CD4-positive, alpha-beta T cell treated with Interleukin-15 for 4 hours (primary cell): ENCODE results near the gene NXT1.
"Not testable (repeated sequence)": the region's sequence is repeated elsewhere in the genome, so short reads cannot be mapped to it uniquely, and the experiment has no call there.

ENCODE experiments used
- DNase-seq: peaks from one replicate; pipeline ENCODE4 v3.0.0-alpha.2; 2020; ENCODE audit warnings: low spot score

The NXT1 gene

DNA sequence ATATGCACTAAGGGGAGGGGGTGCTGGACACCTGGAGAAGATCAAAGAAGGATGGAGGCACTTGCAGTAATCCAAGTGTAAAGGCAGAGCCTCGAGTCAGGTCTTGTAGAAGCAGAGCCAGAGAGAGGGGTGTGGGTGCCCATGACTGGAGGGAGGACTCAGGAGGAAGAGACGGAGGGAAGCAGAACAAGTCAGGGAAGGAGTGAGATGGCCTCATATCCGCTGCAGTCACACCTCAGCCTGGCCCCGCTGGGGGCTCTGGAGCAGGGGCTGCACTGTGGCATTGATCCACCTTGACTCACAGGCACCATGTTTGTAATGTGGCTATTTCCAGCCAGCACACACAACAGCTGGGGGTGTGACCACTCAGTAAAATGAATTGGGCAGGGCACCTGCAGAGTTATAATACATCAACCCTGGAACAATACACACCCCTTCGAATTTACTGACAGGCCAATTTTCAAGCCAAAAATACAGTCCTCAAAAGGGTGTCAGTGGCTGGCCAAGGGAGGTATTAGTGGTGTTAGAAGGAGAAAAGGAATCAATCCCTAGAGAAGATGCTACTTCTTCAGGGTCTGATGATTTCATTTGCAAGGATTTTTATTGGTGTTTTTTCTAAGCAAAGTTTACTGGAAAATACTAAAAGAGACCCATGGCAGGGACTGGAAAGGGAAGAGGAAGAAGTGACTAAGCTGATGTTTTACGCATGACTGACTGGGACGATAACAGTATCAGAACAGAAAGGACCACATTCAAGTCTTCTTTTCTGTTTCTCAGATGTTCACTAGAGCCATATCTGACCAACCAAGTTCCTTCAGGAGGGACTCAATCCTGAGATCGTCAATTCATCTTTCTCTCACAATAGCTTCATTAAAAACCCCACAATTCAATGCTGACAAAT, 18.9 kb upstream of the NXT1 start:
- DNase-seq = no peak

DNA sequence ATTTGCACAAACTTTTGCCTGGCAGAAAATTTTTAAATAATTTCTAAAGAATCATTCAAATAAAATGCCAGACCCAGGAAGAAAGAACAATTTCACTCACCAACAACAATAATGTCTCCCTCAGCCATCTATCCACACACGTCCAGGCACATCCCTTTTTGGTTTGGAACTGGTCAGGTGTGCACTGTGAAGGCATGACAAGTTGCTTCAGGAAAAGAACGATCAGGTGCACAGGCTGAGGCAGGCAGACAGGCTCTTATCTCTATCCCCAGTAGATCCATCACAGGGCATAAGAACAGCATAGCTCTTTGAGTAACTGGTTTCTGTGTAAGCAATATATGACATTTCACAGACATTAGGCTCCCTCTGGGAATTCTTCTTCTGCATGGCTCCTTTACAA, 18.1 kb upstream of the NXT1 start:
- DNase-seq = no peak

DNA sequence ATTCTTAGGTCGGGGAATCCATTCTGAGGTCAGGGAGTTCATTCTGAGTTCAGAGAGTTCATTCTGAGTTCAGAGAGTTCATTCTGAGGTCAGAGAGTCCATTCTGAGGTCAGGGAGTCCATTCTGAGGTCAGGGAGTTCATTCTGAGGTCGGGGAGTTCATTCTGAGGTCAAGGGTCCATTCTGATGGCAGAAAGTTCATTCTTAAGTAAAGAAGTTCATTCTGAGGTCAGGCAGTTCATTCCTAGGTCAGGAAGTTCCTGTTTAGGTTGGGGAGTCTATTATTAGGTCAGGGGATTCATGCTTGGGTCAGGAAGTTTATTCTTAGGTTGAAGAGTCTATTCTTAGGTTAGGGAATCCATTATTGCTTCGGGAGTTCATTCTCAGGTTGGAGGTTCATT, 16.5 kb upstream of the NXT1 start:
- no peak for DNase-seq

DNA sequence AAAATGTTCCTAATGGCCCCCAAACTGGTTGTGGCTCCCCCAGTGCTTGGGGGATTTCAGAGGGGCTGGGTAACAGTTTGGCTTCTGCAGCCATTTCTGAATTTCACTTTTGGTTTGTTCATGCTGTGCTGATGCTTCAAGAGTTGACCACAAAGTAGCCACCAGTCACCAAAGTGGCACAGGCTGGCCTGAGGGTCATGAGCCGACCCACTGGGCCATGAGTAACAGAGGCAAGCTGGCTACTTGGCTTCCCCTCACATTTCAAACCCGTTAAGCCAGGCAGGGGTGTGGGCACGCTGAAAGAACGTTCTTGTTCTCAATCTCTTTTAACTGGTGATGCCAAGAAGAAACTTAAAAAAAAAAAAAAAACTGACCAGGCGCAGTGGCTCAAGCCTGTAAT, 15.1 kb upstream of the NXT1 start:
- no peak for DNase-seq

DNA sequence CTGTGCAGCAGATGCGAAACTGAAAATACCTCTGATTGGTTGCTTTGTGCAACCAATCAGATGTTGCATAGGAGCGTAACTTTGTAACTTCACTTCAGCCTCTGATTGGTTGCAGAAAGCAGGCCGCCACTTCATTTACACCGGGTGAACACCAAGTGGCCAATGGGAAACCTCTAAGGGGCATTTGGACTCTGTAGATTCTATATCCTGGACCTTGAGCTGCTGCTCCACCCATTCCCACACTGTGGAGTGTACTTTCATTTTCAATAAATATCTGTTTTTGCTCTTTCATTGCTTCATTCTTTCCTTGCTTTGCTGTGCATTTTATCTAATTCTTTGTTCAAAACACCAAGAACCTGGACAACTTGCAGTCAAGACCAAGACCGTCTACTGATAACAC, 14.1 kb upstream of the NXT1 start:
- no peak for DNase-seq

DNA sequence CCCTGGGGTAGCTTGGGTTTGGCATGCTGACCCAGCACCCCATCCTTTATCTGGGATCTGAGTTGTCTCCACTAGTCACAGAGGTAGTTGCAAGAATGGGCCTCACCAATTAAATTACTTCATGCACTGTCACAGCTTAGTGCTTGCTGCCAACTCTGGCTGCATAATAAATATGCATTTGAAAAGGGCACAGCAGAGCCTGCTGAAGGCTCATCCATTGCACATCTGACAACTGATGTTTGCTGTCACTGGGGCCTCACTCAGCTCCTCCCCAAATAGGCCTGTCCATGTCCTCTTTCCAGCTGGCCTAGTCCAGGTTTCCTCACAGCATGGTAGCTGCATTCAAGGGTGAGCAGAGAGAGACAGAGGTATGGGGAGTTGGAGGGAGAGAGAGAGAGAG, 13.3 kb upstream of the NXT1 start:
- no peak for DNase-seq

DNA sequence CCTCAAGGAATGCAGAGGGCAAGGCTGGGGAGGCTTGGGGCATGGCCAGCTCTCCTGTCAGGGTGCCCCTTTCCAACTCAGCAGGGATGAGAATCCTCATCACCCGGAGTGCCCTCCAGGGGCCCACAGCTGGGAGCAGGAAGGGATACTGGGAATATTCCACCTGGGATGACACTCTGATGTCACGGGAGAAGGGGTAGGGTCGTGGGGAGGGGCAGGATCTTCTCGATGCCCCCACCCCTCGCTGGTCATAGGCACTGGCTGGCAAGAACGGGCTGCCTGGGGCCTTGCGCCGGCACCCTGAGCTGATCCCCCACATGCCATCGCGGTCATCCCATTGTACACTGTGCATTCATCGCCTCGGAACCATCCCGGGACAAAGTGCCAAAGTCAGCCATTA, 10.6 kb upstream of the NXT1 start:
- no peak for DNase-seq

DNA sequence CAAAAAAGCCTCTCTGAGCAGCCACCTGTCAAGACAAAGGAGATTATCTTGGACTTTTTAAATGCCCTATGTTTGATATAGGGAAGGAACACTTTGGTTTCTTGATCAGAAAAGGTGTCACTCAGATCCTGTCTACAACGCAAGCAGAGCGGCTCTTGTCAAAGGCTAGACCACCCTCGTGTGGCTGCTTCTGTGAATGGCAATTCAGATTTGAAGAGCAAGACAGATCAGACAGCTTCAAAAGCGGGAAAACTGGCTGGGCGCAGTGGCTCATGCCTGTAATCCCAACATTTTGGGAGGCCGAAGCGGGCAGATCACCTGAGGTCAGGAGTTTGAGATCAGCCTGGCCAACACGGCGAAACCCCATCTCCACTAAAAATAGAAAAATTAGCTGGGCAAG, 10.1 kb upstream of the NXT1 start:
- peak; percentile 12 for DNase-seq

DNA sequence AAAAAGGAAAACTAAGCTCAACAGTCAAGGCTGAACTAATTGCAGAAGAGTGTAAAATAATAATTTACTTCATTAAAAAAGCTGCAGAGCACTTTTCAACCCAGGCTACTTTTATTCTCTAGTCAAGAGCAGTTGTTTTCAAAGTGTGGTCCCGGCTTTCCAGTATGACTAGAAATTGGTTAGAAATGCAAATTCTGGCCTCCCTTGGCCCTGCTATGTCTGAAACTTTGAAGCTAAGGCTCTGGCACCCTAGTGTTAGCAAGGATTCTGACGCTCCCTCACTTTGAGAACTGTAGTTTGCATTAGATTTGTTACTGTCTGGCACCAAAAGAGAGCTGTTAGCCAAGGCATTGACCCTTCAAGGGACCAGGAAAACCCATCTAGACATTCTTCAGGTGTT, 9.5 kb upstream of the NXT1 start:
- no peak for DNase-seq

DNA sequence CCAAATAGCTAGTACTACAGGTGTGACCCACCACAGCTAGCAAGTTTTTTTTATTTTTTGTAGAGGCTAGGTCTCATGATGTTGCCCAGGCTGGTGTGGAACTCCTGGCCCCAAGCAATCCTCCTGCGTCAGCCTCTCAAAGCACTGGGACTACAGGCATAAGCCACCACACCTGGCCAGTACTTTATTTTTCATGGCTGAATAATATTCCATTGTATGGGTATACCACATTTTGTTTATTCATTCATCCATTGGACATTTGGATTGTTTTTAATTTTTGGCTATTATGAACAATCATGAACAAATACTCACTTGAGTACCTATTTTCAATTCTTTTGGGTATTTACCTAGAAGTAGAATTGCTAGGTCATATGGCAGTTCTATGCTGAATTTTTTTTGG, 7.0 kb upstream of the NXT1 start:
- no peak for DNase-seq

DNA sequence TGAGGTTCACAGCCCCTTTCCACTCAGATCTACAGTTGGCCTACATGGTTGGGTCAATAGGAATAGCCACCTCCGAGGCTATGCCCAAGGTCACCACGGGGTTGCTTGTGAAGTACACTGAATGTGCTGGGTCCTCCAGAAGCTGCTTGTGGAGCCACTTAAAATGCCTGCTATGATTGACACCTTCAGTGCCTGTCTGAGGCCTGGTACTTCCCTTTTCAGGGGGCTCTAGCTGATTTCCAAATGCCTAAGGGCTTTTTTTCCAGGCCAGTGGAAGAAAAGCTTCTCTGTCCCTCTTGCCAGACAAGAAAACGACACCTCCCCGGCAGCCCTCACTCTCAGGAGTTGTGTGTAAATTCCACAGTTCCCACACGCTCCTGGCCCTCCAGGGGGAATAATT, 6.3 kb upstream of the NXT1 start:
- no peak for DNase-seq

DNA sequence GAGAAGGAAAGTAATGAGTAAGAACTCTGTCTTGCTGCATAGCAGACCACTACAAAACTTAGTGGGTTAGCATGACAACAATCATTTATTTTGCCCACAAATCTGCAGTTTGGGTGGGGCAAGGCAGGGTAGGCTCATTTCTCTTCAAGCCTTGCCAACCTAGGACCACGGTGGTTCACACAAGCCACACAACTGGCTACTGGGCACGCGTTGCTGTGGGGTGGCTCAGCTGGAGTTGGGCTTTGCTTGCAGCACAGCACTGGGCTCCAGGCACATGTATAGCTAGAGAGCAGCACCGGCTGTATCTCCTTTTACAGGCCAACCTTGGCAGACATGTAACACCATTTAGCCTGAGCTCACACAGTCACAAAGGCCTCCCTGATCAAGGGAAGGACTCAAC, 4.6 kb upstream of the NXT1 start:
- no peak for DNase-seq

DNA sequence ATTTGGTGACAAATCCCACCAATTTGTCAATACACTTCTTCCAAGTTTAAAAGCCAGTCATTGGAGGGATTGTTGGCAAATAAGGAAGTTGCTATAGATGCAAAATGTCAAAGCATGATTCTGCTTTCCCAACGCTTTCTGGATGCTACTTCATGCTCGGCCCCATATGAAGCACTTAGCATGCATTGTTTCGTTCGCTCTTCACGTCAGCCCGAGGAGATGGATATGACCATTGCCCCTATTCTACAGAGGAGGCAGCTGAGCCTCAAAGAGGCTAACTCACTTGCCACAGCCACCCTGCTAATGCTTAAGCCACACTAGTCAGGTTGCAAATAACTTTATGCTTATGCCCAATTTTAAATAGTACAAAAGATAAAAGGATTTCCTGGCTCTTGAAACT, 2.8 kb upstream of the NXT1 start:
- no peak for DNase-seq

DNA sequence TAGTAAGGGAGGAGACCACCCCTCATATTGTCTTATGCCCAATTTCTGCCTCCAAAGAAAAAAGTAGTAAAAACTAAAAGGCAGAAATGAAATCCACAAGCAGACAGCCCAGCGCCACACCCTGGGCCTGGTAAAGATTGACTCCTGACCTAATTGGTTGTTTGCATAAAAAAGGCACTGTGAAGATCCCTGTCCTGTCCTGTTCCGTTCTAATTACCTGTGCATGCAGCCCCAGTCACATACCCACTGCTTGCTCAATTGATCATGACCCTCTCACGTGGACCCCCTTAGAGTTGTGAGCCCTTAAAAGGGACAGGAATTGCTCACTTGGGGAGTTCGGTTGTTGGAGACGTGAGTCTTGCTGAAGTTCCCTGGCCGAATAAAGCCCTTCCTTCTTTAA, 2.1 kb upstream of the NXT1 start:
- not testable (repeated sequence) for DNase-seq

DNA sequence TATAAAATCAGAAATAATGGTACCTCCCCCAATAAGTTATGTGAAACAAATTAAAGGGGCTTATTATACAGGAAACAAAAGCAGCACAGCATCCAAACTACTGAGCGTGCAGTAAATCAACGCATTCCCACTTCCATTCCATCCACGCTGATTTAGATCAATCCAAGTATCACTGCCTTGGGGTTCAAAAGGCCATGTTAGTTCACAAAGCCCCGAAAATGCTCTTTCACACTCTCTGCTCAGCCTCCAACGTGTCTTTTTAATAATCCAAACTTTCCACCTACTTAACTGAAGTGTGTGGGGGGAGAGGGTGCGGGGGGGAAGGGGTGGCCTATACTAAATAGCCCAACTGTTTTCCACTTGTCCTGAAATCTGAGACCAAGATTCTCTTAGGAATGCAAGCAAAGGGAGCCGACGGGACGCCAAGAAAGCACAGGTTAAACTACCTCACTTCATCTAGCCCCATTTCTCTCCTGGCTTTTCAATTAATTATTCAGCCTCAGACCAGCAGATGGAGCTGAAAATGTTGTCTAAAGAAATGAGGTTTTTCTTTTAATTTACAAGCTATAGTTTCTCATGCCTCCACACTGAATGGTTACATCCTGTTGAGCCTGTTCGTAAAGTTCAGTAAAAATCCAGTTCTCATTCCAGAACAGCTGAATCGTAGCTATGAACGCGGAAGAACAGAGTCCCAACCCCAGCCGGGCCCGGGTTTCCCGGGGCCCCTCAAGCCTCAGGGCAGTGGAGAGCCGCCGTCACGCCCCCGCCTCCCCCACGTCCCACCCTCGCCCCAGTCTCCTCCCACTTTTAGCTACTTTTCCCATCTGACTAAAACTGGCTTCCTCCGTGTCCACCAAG, 1.0 kb upstream of the NXT1 start:
- DNase-seq = peak; percentile 74

DNA sequence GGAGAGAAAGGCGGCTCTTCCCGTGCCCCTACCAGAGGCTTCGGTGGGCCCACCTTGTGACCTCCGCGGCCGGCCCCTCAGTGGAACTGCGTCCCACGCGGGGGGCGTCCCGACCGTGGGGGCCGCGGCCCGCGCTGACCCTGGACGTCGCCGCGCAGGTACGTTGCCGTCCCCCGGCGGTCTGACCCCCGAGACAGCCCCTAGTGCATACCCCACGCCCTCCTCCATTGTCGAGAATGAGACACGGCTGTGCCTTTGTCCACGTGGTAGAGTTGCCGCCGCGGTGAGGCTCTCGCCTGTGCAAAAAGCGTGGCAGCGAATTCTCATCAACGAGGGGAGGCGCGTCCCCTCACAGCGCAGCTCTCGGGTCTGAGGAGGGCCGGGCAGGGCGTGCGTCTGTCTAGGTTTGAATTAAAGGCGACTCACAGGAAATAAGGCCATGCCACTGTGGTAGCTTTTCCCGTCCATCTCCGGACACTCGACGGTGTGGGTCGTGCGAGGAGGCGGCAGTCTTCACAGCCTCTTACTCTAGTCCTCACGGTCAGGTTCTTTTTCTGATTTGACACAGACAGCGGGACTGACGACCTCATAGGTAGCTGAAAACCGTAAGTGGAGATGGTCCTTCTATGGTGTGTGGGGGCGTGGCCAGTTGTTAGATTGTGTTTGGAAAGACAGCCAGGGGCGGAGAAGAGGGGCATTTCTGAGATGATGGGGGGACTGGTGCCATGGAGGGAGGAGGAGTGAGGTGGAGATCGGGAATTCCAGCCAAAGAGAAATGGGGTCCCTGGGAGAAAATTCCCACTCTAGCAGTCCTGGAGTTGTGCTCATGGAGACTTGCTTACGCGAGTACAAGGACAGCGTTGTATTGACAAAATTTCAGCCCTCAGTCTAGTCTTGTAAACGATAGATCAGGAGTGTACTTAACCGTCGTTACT, 580 bp downstream of the NXT1 start:
- peak; percentile 57 for DNase-seq

DNA sequence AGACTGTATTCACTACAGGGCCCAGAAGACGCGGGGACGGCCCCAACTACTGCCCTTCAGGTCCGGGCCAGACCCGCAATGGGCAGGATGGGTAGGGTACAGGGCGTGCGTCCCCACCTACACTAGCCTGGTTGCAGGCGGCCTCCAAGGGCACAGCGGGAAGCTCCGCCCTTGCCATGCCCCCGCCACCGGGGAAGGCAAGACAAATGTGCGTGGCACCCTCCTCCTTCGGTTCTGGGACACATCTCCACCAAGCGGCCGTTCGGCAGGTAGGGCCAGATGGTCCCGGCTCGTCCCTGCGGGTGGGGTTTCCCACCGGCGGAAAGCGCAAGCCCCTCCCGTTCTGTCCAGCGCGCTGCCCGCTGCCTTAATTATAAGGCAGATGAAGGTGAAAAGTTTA, 5.6 kb downstream of the NXT1 start:
- DNase-seq = no peak

DNA sequence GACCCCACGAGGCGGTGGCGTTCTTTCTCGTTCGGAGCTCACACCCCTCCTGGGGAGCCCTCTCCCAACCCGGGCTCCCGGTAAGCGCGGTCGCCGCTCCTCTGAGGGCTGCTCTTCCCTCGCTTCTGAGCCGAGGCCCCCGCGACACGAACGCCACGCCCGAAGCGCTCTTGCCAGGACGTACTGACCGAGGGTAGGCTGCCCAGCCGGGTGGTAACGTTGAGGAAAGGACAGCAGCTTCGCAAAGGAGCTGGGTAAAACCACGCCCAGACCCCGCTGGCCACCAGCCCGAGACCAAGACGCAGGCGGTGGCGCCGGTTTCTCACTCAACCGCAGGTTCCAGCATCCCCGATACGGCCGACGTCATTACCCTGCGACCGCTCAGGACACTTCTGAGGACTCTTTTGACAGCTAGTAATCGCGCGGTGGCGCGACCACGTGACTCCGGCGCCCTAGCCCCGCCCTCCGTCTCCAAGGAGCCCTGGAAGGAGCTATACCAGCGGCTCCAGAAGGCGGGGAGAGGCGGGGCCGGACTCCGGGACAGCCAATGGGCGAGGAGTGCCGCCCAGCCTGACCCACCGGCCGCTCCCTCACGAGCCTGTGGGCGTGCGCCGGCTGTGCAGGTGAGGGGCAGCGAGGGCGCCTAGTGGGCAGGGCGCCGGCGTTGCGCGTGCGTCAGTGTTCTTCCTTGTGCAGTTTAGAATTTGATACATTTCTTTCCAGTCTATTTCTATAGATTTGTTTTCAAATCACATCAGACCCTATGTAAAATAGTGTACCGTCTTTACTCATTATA, 7.4 kb downstream of the NXT1 start:
- DNase-seq = peak; percentile 100

DNA sequence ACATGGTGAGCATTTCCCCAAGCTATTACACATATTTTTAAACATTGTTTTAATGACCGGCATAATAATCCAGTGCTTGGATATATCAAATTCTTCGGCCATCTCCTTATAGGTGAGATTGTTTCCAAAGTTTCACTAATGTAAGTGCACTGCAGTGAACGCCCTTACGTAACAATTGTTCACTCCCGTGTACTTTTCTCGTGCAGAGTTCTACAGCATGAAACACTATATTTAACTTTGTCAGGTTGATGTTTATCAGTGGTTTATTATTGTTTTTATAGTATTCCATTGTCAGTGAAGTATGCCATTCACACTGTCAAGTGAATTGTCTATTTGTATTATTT, 7.9 kb downstream of the NXT1 start:
- no peak for DNase-seq

DNA sequence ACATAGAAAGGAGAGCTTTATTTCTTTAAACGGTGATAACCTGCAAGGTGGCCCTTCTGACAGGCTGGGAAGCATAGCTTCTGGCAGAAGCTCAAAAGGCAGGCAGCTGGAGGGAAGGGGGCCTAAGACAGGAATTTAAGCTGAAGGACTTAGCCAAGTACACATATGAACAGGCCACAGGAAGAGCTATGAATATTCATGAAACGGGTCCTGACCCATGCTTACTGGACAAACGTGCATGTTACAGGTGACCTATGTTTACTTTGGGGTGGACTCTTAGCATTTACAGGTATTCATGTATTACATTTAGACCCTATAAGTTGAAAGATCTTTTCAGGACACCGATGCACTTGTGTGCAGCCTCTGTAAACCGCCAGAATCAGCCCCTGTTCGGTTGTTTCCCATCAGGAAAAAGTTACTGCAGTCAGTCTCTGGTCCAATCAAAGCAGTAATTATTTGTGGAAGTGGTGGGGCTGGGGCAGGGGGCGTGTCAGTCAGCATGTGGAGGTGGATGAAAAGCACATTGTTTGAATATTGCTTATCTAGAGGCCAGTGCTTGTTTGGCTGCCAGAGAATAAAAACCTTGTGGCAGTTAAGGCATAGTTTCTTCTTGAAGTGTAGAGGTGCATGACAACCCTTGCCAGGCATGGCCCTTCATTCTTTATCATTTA, 8.5 kb downstream of the NXT1 start:
- no peak for DNase-seq

DNA sequence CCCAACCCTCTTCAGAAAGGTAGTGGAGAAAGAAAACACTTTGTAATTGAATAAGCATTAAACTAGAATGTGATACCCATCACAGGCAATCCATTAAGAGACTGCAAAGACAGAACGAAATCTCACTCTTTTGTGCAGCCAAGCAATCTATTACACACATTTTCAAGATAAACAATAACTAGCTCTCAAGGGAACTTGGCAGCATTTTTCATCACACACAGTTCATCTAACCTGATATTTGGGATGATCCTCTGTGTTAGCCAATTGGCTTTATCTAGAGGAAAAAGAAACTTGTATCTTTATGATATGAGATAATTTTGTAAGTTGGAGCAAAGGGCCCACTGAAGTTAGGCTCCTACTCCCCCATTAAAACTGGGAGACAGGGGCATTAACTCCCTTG, 9.9 kb downstream of the NXT1 start:
- no peak for DNase-seq
